Activated effector memory CD4-positive, alpha-beta T cell treated with anti-CD3 and anti-CD28 coated beads, Interleukin-2, amount 50 U/mL, for 16 hours (primary cell): ENCODE results near the gene MAPK7.

Source experiments
- DNase-seq: peaks from one replicate; pipeline ENCODE4 v3.0.0-alpha.2; 2020

MAPK7 gene

GRCh38 chr17:19381741-19382444 lies 3.6 kb downstream of the MAPK7 start:
- no peak for DNase-seq

GRCh38 chr17:19382531-19383444 lies 4.5 kb downstream of the MAPK7 start:
- no peak for DNase-seq

GRCh38 chr17:19383681-19384470 lies 5.6 kb downstream of the MAPK7 start:
- no peak for DNase-seq

- DNase-seq: no peak
Measured at GRCh38 chr17:19384723-19385391, 6.6 kb downstream of the MAPK7 start.

- no peak for DNase-seq
Measured at GRCh38 chr17:19385521-19385983, 7.3 kb downstream of the MAPK7 start.

- DNase-seq: no peak
Measured at GRCh38 chr17:19386051-19386929, 8.0 kb downstream of the MAPK7 start.

GRCh38 chr17:19386974-19387920 lies 8.9 kb downstream of the MAPK7 start, which contains the start of gene MFAP4:
Gene MFAP4, minus strand, starts transcription at chr17:19387190. Its CDS starts 35 bp downstream, at chr17:19387155.
- DNase-seq: no peak

GRCh38 chr17:19387921-19388521 lies 9.7 kb downstream of the MAPK7 start:
- no peak for DNase-seq

- no peak for DNase-seq
Measured at GRCh38 chr17:19388791-19389785, 10.8 kb downstream of the MAPK7 start.

GRCh38 chr17:19390951-19391350 lies 12.7 kb downstream of the MAPK7 start:
- DNase-seq: no peak

GRCh38 chr17:19391432-19391831 lies 13.1 kb downstream of the MAPK7 start:
- no peak for DNase-seq

GRCh38 chr17:19392303-19392702 lies 14.0 kb downstream of the MAPK7 start:
- no peak for DNase-seq

- DNase-seq: peak; percentile 38
Measured at GRCh38 chr17:19397556-19398041, 19.3 kb downstream of the MAPK7 start.

- DNase-seq: peak; percentile 34
Measured at GRCh38 chr17:19398301-19399181, 20.2 kb downstream of the MAPK7 start.

GRCh38 chr17:19399750-19400450 lies 21.6 kb downstream of the MAPK7 start:
- DNase-seq: peak; percentile 10

- DNase-seq: no peak
Measured at GRCh38 chr17:19401321-19402010, 23.2 kb downstream of the MAPK7 start.
